Stimulated activated naive CD8-positive, alpha-beta T cell treated with anti-CD3 and anti-CD28 coated beads, Interleukin-15, Interleukin-2, amounts not matched to agents 100 U/mL and 50 U/mL, for 24 hours (primary cell): Measurements from ENCODE around the gene CCDC81.

Experiments
- ATAC-seq: fragments of 150-1000 bp; cut with Tn5 transposase; one replicate; pipeline ENCODE4 v1.10.0; 2021
- DNase-seq: peaks from one replicate; pipeline ENCODE4 v3.0.0; 2021

The CCDC81 gene

GRCh38 chr11:86440843-86441242, 66.2 kb downstream of the CCDC81 start:
- ATAC-seq: no peak
- no peak for DNase-seq

DNA sequence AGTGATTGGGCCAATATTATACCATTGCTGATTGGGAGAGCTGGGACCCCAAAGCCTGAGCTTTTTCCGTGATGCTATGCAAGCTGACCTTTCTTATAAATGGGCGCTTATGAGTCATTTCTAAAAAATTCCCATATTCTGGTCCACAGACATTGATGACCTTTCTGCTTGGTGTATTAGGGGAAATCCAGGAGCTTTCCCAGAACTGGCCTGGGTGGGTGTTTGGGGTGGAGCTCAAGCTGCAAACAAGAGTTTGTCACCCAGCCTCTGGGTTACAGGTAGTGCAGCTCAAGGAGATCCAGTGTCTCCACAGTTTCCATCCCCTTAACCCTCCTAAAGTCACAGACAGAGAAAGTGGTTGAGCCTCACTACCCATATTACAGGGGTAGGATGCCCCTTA, 67.7 kb downstream of the CCDC81 start:
- peak; percentile 78 for ATAC-seq
- DNase-seq: peak; percentile 73

DNA sequence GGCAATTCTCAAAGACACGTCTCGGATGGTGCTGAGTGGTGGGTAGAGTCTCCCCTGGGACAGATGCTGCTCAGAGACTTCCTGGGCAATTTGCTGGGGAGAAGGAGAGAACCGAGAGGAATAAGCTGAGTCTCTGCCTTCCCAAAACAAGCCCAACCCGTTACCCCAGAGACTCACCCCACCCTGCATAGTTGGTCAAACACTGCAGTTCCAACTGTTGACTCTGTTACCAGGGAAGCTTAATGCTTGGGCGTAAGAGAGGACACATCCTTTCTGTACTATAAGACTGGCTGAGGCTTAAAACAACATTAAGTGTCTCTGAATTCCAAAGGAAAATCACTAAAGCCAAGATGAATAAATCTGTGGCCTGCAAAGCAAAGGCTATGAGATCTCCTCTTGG, 68.1 kb downstream of the CCDC81 start:
- no peak for DNase-seq
- no peak for ATAC-seq

GRCh38 chr11:86443415-86443814, 68.7 kb downstream of the CCDC81 start:
- peak; percentile 43 for DNase-seq
- ATAC-seq: peak; percentile 31

- DNase-seq (no peak), ATAC-seq (no peak)
These were observed 70.3 kb downstream of the CCDC81 start for GRCh38 chr11:86444981-86445380.

DNA sequence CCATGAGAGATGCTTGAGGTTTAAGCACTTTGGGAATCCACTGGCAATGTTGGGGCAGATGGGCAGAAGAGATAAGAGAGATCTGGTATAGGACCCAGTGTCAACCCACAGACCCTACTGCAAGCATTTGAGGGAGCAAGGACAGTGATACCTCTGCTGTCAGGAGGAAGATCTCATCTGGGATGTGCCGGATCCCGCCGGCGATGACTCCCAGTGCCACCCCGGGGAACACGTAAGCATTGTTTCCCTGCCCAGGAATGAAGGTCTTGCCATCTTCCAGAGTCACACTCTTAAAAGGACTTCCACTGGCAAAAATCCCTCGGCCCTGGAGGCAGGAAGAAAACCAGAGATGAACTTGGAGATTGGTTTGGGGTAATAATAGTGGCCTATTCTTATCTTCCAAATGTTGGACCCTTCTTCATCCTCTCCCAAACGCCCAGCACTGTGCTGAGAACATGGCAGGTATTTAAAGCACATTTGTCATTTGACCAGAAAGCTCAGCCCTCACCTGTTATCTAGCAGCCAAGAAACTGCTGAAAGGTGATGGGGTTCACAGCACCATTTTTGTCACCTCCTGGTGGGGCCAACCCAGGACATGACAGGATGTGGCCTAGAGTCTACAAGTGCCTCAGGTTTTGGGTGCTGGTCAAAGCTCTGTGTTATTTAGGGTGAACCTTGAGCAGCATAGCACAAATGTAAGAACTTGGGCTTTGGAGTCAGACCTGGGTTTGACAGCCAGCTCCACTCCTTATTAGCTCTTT, 71.7 kb downstream of the CCDC81 start:
- DNase-seq: no peak
- no peak for ATAC-seq

DNA sequence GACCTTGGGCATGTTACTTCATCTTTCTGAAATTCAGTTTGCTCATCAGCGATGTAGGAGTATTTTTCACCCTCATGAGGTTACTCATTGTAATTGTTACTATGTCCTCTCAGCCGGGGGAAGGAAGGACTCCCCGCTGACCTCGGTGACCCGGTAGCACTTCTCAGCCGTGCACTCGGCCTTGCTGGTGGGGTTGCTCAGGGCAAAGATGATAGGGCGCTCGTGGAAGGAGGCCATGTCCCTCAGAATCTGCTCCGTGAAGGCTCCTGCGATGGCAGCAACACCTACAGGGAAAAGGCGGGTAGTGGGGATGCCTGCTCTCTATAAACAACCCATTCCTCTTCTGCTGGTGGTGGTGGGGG, 72.2 kb downstream of the CCDC81 start:
- ATAC-seq (no peak), DNase-seq (no peak)

GRCh38 chr11:86447763-86448480, 73.2 kb downstream of the CCDC81 start:
- DNase-seq (peak; percentile 61), ATAC-seq (peak; percentile 83)

- no peak for DNase-seq
- ATAC-seq: no peak
These were observed 75.4 kb downstream of the CCDC81 start for GRCh38 chr11:86449993-86450629.

DNA sequence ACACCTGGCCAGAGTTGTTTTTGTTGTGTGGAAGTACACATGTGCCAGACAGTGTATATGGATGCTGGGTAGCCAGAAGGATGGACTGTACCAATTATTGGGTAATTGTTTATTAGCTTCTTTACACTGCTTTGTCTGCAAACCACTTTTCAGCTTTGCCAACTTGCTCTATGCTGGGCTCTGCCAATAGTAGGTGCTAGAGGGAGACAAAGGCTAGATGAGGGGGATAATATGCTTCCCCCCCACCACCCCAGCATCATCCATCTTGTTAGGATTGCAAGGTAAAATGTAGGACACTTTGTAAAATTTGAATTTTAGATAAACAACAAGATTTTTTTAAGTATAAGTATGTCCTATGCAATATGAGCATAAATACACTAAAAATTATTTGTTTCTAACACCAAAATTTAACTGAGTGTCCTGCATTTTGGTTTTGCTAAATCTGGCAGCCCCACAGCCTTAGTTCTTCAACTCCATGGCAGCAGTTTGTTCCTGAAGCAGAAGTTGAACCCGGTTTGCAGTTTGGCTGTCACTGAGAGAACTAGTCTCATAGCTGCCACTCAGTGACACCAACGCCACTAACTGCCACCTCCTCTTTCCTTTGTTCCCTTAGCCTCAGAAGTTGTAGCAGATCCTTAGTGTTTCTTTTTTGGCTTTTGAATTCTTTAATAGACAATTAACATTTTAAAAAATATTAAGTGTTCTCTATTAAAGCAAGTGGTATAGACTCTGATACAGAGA, 78.8 kb downstream of the CCDC81 start:
- ATAC-seq (no peak), DNase-seq (no peak)

GRCh38 chr11:86456075-86456939, 81.6 kb downstream of the CCDC81 start:
- DNase-seq (peak; percentile 89), ATAC-seq (peak; percentile 85)

- no peak for ATAC-seq
- DNase-seq: no peak
These were observed 83.8 kb downstream of the CCDC81 start for GRCh38 chr11:86458294-86459001.

DNA sequence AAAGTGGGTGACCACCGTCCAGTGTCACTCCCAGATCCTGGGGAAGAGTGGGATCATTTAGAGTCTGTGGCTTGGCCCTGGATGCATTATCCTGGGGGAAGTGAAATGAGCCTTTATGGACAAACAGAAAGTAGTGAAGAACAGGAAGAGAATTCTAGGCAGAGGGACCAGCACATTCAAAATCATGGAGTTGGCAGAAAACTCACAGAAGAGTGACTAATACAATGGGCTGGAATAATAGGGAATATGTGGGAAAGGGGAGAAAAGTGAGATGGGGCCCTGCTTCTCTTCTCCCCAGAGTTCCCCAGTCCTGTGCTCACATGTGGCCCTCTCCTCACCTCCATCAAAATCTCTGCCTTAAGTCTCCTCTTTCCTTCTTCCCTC, 84.3 kb downstream of the CCDC81 start:
- ATAC-seq: no peak
- no peak for DNase-seq

DNA sequence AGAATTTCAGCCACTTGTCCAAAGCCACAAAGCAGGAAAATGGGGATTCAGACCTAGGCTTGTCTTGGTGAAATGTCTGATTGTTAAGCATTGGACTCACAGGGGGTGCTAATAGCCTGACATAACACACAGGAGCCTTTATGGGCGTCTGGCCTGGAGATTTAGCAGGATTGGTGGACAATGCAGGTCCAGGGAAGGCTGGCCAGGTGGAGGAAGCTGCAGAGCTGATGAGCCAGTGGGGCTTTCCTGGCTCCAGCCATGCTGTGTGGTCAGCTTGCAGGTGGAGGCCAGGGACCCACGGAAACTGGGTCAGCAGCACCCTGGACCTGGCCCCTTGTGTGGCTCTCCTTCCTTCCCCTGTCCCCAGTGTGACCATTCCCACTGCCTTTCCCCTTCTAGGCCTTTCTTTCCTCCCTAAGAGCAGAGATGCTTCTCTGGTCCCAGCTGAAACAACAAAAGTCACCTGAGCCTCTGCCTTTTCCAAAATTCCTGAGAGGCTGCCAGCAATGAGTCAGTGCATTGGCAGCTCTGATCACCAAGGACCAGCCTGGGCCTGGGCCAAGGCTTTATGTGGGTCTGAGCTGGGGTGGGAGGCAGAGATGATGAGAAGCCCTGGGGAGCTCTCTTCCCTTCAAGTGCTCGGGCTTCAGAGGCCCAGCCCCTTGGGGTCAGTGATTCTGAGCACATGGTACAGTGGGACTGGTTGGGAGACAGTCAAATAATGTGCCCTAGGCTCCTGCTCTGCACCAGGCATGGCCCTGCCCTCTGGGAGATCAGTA, 85.2 kb downstream of the CCDC81 start:
- DNase-seq: no peak
- peak; percentile 38 for ATAC-seq

DNA sequence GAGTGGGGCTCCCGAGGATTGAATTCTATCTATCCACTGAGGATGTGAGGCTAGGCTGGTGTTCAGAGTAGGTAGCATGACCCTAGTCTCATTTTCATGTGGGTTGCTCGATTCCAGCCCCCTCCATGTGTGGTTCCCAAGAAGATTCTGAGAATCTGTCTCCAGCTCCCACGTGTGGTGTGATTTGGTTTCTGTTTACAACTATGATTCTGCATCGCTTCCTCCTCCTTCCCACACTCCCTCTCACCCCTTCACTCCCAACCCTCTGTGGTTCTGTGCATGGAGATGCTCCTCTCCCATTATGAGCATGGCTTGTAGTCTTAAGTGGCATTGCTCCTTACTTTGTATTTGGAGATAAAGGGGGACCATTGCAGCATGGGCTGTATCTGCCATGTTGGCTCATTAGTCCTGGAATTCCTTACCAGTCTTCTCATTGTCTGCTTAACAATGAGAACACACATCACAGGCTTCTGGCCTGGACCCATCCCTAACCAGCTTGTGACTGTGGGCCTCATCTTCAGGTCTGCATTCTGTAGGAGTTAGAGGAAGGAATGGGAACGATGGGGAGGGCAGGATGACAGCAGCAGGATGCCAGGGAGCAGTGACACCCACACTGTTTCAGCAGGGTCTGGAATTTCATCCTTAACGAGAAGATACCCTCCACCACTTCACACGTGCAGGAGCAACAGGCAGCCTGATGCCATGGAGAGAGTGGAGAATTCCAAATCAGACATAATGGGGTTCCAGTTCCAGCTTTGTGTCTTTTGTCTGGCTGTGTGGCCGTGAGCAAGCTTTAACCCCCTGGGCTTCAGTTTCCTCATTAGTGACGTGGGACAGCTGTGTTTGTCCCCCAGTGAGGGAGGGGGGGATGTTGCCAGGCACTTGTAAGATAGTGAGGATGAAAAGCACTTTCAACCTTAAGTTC, 86.0 kb downstream of the CCDC81 start:
- DNase-seq: no peak

DNA sequence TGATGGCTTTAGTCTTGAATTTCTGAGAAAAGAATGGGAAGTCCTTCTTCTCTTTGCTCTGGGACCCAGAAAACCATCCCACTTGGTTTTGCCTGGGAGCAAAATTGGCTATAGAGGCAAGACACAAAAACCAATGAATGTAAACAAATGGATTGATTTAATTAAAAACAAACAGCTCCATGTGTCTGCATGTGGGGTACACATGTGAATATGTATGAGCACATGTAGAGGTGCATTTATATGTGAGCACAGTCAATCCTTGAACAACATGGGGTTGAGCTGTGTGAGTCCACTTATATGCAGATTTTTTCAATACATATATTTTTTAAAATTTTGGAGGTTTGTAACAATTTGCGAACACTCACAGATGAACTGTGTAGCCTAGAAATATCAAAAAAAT, 87.2 kb downstream of the CCDC81 start:
- no peak for DNase-seq
- ATAC-seq: no peak

More for the DNA sequence above, 86.0 kb downstream of the CCDC81 start:
- peak; percentile 30 for ATAC-seq

DNA sequence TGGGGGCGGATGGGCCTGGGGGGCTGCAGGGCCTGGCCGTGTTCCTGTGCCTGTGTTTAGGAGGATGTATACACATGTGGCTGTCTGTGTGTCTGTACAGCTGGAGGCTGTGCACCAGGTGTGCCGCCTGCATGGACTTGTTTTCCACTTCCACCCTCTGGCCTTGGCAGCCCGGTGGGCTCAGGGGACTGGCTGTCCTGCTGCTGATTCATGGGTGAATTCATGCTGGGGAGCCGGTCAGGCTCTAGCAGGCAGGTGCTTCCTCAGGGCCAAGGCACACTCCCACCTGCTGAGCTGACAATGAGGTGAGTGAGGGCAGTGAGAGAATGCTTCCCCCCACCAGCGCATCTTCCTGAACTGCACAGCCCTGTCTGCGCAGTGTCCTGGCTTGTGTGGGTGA, 88.4 kb downstream of the CCDC81 start:
- DNase-seq (no peak), ATAC-seq (no peak)

DNA sequence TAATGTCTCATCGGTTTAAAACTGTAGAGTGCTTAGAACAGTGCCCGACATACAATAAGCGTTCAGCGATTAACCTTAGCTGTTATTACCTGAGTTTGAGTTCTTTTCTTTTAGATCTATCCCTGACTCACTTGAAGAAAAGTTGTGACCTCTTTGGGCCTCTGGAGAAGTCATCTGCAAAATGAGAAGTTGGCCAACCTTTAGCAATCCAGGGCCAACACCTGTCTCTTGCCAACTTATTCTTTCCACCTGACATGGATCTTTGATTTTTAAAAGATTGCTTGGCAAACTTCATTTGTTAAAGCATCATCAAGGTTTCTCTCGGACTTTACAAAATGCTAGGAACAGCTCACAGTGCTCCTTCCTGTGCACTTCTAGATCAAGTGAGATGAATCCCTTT, 89.3 kb downstream of the CCDC81 start:
- no peak for DNase-seq
- no peak for ATAC-seq
